GM12864 (cell line): Measurements from ENCODE around the gene PRKAR1B.
"Not testable (repeated sequence)": the region's sequence is repeated elsewhere in the genome, so short reads cannot be mapped to it uniquely, and the experiment has no call there.

Experiments used
- DNase-seq: peaks from one replicate; pipeline ENCODE4 v3.0.0-alpha.2; 2011; ENCODE audit warnings: low read depth
- H3K4me3 ChIP-seq: 2 replicates; pipeline ENCODE4 v1.5.1; 2011; ENCODE audit warnings: mild to moderate bottlenecking, low read depth, low read length, control low read depth
- CTCF ChIP-seq: IDR thresholded peaks from 2 replicates; pipeline ENCODE4 v1.5.1; 2011; ENCODE audit warnings: low read depth, mild to moderate bottlenecking, moderate library complexity, low read length, control low read depth, inconsistent platforms; ENCODE audit errors: missing control alignments

Gene PRKAR1B

GRCh38 chr7:659306-659847 is 67.7 kb downstream of the PRKAR1B start:
- no peak for TF ChIP-seq CTCF
- no peak for DNase-seq
- no peak overlapping the region for H3K4me3 ChIP-seq

GRCh38 chr7:657565-658119 is 69.4 kb downstream of the PRKAR1B start:
- no peak for DNase-seq
- no peak for TF ChIP-seq CTCF
- no peak overlapping the region for H3K4me3 ChIP-seq

GRCh38 chr7:657010-657409 is 70.1 kb downstream of the PRKAR1B start:
- not testable (repeated sequence) for DNase-seq, H3K4me3 ChIP-seq

- H3K4me3 ChIP-seq = no peak overlapping the region
- DNase-seq = no peak
- TF ChIP-seq CTCF = no peak
Measured at GRCh38 chr7:655758-656157, 71.3 kb downstream of the PRKAR1B start.

GRCh38 chr7:653829-654764 is 73.0 kb downstream of the PRKAR1B start:
- no peak for TF ChIP-seq CTCF
- no peak overlapping the region for H3K4me3 ChIP-seq
- DNase-seq = no peak

- no peak overlapping the region for H3K4me3 ChIP-seq
- DNase-seq = no peak
- no peak for TF ChIP-seq CTCF
Measured at GRCh38 chr7:652881-653280, 74.2 kb downstream of the PRKAR1B start.

- H3K4me3 ChIP-seq, DNase-seq: not testable (repeated sequence)
Measured at GRCh38 chr7:652167-652566, 74.9 kb downstream of the PRKAR1B start.

GRCh38 chr7:651032-651728 is 75.9 kb downstream of the PRKAR1B start:
- no peak overlapping the region for H3K4me3 ChIP-seq
- no peak for TF ChIP-seq CTCF
- DNase-seq = no peak
